A673 (cell line): Measurements from ENCODE around the gene ABCG5. TPM values are rescaled to one million over a fixed set of nuclear protein-coding genes. Genes with fewer than 3 reads are reported as not detected.

Experiments used
- BruUV-seq: library from RNA; stranded (reverse); fragments of 400-500 nt; replicated peaks from 2 replicates; lab custom pipeline; 2021; lab: Mats Ljungman, UMichigan
- CTCF ChIA-PET: fragments of 300-600 bp; sonication (Branson Sonifier 250); formaldehyde crosslinking; loops from one replicate; lab custom pipeline; 2022; ENCODE audit warnings: antibody characterized with exemption; lab: Charles Lee
- POLR2A ChIA-PET: fragments of 300-600 bp; sonication (Branson Sonifier 250); formaldehyde crosslinking; loops from one replicate; lab custom pipeline; 2022; ENCODE audit warnings: antibody characterized with exemption; ENCODE audit not compliant: low non-redundant PET; lab: Charles Lee
- DNase-seq: peaks from one replicate; pipeline ENCODE4 v3.0.0-alpha.2; 2015; ENCODE audit warnings: low spot score
- H3K27ac ChIP-seq: fragments of 200-600 bp; sonication (generic); 2 replicates; pipeline ENCODE4 v1.5.1; 2016; ENCODE audit warnings: mixed run types, low read depth, mild to moderate bottlenecking, mixed read lengths, antibody characterized with exemption, low read length; ENCODE audit not compliant: poor library complexity, severe bottlenecking
- H3K27me3 ChIP-seq: fragments of 200-600 bp; sonication (generic); replicated peaks from 2 replicates; pipeline ENCODE4 v1.6.1; 2017; ENCODE audit warnings: mixed run types, low read depth, mild to moderate bottlenecking, mixed read lengths, antibody characterized with exemption, low read length; ENCODE audit not compliant: insufficient read depth, poor library complexity
- H3K36me3 ChIP-seq: fragments of 200-600 bp; sonication (generic); 2 replicates; pipeline ENCODE4 v1.6.1; 2016; ENCODE audit warnings: mixed run types, mild to moderate bottlenecking, mixed read lengths, antibody characterized with exemption, low read length; ENCODE audit not compliant: insufficient read depth, poor library complexity, severe bottlenecking
- H3K4me1 ChIP-seq: fragments of 200-600 bp; sonication (generic); 2 replicates; pipeline ENCODE4 v1.6.1; 2017; ENCODE audit warnings: mixed run types, mild to moderate bottlenecking, mixed read lengths, antibody characterized with exemption, low read length; ENCODE audit not compliant: insufficient read depth, poor library complexity, severe bottlenecking
- H3K4me3 ChIP-seq: fragments of 200-600 bp; sonication (generic); 2 replicates; pipeline ENCODE4 v1.5.1; 2016; ENCODE audit warnings: low read depth, mixed run types, mild to moderate bottlenecking, mixed read lengths, low read length; ENCODE audit not compliant: poor library complexity, severe bottlenecking
- H3K9me3 ChIP-seq: fragments of 200-600 bp; sonication (generic); 2 replicates; pipeline ENCODE4 v1.6.1; 2016; ENCODE audit warnings: mixed run types, low read depth, mild to moderate bottlenecking, mixed read lengths, antibody characterized with exemption, low read length; ENCODE audit not compliant: poor library complexity, severe bottlenecking
- EZH2 ChIP-seq: fragments of 200-600 bp; sonication (generic); IDR thresholded peaks from 2 replicates; pipeline ENCODE4 v1.6.1; 2017; ENCODE audit warnings: borderline replicate concordance, low read depth, mild to moderate bottlenecking, mixed read lengths, antibody characterized with exemption, low read length; ENCODE audit not compliant: poor library complexity, severe bottlenecking
- intact Hi-C: fragments of 100-400 bp; cut with micrococcal nuclease; formaldehyde crosslinking; loops from one replicate; pipeline ENCODE4 v1.10.0; 2022; ENCODE audit not compliant: unreplicated experiment
- total RNA-seq: library from RNA; stranded (reverse); gene quantifications from 2 replicates; pipeline ENCODE4 v1.2.3, GENCODE V29; 2021
- TF ChIP-seq, protein P1 (sequence below): fragments of 300-800, 200-600 bp; sonication (generic); conservative IDR thresholded peaks from 2 replicates; pipeline ENCODE4 v1.5.1; 2017; ENCODE audit warnings: low read depth, mild to moderate bottlenecking, antibody characterized with exemption, low read length, moderate library complexity, mixed read lengths

The ABCG5 gene
- total RNA-seq, 1 experiment from 2014 or later = not detected

DNA sequence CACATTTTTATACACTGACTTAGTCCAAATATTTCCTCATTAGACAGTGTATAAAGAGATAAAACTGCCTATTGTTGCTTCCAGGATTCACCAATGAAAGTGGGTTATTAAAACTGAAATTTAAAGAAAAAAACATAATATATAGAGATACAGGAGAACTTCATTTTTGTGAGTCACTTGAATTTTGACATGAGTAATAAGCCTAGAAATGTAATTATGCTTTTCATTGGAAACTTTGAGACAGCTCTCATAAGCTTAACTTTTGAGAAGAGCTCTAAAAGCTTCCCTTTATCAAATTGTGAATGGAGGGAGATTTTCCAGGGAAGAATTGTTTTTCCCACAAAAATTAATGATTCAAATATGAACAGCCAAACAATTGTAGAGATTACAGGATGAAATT is 50.7 kb downstream of the ABCG5 start:
- BruUV-seq = no TSS peak
- H3K4me3 ChIP-seq = no peak overlapping the region
- TF ChIP-seq, protein P1, sequence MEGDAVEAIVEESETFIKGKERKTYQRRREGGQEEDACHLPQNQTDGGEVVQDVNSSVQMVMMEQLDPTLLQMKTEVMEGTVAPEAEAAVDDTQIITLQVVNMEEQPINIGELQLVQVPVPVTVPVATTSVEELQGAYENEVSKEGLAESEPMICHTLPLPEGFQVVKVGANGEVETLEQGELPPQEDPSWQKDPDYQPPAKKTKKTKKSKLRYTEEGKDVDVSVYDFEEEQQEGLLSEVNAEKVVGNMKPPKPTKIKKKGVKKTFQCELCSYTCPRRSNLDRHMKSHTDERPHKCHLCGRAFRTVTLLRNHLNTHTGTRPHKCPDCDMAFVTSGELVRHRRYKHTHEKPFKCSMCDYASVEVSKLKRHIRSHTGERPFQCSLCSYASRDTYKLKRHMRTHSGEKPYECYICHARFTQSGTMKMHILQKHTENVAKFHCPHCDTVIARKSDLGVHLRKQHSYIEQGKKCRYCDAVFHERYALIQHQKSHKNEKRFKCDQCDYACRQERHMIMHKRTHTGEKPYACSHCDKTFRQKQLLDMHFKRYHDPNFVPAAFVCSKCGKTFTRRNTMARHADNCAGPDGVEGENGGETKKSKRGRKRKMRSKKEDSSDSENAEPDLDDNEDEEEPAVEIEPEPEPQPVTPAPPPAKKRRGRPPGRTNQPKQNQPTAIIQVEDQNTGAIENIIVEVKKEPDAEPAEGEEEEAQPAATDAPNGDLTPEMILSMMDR = no peak
- no peak for TF ChIP-seq EZH2
- H3K4me1 ChIP-seq = no peaks in the 10 kb centered on the region
- no peaks in the 10 kb centered on the region for H3K27me3 ChIP-seq
- ChIA-PET POLR2A (no interaction called here), CTCF (no interaction called here)
- DNase-seq = no peak
- intact Hi-C loops = no loop called here
- H3K27ac ChIP-seq = no peak overlapping the region
- no peaks in the 10 kb centered on the region for H3K36me3 ChIP-seq
- no peaks in the 10 kb centered on the region for H3K9me3 ChIP-seq

DNA sequence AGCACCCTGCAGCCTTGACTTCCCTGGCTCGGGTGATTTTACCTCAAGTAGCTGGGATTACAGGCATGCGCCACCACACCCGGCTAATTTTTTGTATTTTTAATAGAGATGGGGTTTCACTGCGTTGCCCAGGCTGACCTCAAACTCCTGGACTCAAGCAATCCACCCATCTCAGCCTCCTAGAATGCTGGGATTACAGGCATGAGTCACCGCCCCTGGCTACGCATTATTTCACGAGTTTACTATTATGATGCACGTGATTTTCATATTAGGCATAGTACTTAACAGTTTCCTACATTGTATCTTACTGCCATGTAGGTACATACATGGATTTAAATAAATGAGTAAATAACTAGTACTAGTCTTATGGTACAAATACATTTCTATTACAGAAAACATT is 60.4 kb downstream of the ABCG5 start:
- ChIA-PET CTCF (no interaction called here), POLR2A (no interaction called here)
- H3K4me1 ChIP-seq = no peaks in the 10 kb centered on the region
- no peak overlapping the region for H3K27ac ChIP-seq
- TF ChIP-seq EZH2 = no peak
- TF ChIP-seq, protein P1 = no peak
- no peaks in the 10 kb centered on the region for H3K36me3 ChIP-seq
- intact Hi-C loops = no loop called here
- no peaks in the 10 kb centered on the region for H3K9me3 ChIP-seq
- no peaks in the 10 kb centered on the region for H3K27me3 ChIP-seq
- H3K4me3 ChIP-seq = no peak overlapping the region
- no peak for DNase-seq
- no TSS peak for BruUV-seq

DNA sequence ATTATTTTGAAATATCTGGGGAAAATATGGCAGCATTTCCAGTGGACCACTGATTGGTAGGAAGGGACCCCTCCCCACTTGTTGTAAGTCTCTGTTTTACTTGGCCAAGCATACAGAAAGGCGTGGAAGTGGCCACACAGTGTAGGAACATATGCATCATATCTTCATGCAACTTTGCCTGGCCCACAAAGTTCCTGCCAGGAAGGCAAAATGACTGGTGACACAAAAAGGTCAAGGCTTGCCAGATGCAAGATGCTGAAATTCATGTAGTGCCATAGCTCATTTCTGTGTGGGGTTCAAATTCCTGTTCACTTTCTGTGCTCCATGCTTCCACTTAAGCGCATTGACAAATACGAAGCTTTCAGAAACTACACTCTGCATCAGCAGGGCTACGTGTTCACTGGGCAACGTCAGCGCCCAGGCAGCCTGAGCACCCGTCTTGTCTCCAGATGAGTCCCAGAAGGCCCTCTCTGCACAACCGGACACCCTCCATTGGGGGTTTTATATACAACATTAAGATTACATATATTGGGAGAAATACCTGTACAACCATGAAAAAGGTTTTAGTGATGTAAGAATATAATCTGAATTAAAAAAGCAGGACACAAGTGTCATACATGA is 61.2 kb downstream of the ABCG5 start:
- ChIA-PET CTCF (no interaction called here), POLR2A (no interaction called here)
- H3K27ac ChIP-seq = no peak overlapping the region
- DNase-seq = no peak
- intact Hi-C loops = no loop called here
- no peaks in the 10 kb centered on the region for H3K27me3 ChIP-seq
- no peak overlapping the region for H3K4me3 ChIP-seq
- H3K4me1 ChIP-seq = no peaks in the 10 kb centered on the region
- TF ChIP-seq, protein P1 = no peak
- no peak for TF ChIP-seq EZH2
- H3K9me3 ChIP-seq = no peaks in the 10 kb centered on the region
- H3K36me3 ChIP-seq = no peaks in the 10 kb centered on the region
- no TSS peak for BruUV-seq
